GM21515 (cell line): ENCODE results near the gene N4BP3.
"Not testable (repeated sequence)": the region's sequence is repeated elsewhere in the genome, so short reads cannot be mapped to it uniquely, and the experiment has no call there.

Experiments
- ATAC-seq: cut with Tn5 transposase; IDR thresholded peaks from one replicate; pipeline ENCODE4 v1.9.1; 2021; ENCODE audit not compliant: unreplicated experiment

The N4BP3 gene

GRCh38 chr5:178113141-178113787 is at the start of gene N4BP3:
N4BP3 (plus strand) TSS chr5:178113532; CDS start chr5:178119584, 6,052 bp downstream.
- peak; percentile 61 for ATAC-seq

DNA sequence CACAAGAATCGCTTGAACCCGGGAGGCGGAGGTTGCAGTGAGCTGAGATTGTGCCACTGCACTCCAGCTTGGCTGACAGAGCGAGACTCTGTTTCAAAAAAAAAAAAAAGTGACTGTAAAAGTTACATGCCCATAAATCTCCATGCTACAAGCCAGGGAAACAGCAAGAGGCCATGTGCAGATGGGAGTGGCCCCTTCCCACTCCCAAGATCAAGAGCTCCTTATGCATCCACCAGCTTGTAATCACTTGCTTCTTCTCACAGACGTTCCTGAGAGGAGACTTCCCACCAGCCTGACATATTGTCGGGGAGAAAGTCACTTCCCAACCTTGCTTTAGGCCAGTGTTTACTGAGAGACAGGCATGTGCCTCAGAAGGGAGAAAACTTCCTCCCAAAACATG is 45.6 kb upstream of the N4BP3 start:
- no peak for ATAC-seq

- no peak for ATAC-seq
These were observed 45.0 kb upstream of the N4BP3 start for GRCh38 chr5:178068293-178068692.

DNA sequence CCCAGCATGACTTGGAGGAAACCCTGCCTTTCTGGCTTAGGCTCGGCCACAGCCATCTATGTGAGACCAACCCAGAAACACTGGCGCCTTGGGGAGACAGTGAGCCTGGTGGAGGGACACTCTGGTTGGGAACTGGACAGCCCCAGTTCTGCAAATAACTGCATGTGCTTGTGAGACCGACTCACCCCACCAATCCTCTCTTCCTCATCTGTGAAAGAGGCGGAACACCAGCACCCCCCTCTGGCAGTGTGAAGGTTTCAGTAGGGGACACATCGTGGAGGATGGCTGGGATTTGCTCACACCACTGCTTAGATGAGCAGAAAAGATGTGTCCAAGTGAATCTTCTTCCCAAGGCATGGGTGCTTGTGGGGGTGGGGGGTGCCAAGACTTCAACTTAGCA is 43.4 kb upstream of the N4BP3 start:
- no peak for ATAC-seq

DNA sequence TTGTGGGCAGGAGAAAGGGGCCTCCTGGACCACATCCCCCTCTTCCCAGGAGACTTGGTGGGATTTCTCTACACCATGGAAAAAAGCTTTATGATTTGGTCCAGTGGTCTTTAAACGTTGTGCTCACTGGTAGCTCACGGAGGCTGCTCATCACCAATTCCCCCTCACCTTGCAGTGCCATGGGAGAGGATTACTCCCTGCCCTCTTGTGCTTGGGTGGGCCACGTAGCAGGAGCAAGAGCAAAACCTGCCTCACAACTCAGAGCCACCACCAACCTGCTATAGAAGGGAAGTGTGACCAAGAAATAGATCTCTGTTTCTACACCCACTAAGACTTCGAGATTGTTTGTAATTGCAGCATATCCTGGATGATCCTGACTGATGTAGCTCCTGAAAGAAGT is 42.2 kb upstream of the N4BP3 start:
- ATAC-seq = no peak

DNA sequence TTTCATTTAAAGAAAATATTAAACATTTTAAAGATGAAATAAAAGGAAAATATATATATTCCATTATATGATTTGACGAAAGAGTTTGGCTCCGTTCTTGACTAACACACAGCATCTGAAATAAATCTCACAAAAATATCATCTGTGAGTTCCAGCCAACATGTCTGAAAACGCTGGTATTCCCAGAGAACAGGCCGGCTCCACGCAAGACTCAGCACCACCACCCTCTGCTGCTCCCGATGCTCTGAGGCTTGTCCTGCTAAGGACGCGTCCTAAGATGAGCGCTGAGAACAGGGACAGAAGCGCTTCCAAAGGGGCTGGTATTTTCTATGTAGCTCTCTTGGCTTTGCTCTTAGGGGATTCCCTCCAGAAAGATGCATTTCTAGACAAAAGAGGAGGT is 40.6 kb upstream of the N4BP3 start:
- no peak for ATAC-seq

- ATAC-seq = no peak
These were observed 38.9 kb upstream of the N4BP3 start for GRCh38 chr5:178074266-178074952.

DNA sequence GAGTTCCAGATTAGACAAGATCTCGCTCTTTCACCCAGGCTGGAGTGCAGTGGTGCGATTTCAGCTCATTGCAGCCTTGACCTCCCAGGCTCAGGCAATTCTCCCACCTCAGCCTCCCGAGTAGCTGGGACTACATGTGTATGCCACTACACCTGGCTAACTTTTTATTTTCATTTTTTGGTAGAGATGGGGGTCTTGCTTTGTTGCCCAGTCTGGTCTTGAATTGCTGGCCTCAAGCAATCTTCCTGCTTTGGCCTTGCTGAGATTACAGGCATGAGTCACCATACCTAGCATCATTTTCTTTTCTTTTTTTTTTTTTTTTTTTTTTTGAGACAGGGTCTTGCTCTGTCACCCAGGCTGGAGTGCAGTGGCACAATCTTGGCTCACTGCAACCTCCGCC is 36.4 kb upstream of the N4BP3 start:
- not testable (repeated sequence) for ATAC-seq

GRCh38 chr5:178077751-178078150 is 35.6 kb upstream of the N4BP3 start:
- ATAC-seq = no peak

DNA sequence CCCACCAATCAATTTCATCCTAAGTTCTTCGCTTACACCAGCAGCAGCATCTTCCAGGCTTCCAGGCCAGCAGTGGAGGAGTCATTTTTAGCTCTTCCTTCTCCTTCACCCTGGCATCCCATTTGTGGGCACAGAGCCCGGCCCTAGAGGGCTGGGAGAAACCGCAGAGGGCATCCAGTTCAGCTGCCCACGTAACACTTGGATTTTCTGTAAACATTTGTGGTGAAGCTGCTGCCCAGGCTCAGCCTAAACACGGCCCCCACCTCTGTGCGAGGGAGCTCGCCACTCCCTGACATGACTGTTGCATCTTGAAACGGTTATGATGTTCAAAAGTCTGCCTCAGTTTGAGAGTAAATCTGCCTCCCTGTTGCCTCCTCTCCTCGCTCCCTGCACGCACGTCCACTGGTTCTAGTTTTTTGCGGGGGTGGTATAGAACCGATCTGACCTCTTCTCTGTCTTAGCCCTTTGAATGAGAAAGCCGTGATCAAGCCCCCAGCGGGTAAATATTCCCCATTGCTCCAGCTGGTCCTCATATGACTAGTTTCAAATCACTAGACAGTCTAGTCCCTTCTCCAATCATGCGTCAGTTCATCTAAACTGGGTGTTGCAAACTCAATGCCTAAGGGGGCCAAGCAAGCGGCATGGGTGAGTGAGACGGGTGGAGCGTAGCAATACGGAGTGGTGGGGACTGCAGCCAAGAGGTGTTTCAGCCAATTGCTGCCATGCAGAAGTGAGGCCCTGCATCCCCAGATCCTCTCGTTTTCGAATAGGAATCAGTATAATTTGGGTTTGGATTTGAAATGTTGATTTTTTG is 34.9 kb upstream of the N4BP3 start:
- no peak for ATAC-seq

DNA sequence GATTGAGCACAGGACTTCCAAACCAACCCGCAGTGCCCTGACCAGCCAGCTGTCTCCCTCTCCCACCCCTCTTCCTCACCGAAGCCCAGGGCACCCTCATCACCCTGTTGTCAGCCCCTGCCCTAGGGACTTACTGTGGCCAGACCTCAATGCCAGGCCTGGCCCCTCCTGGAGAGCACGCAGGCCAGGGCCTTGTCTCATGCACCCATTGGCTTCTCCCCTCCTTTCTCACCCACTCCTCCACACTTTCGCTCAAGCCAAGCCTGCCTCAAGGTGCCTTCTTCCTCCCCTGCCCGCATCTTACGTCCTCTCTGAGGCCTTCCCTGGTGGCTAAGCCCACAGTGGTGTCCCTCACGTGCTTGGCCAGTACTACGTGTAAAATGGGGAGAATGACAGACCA is 33.3 kb upstream of the N4BP3 start:
- ATAC-seq = no peak

- ATAC-seq = no peak
These were observed 32.5 kb upstream of the N4BP3 start for GRCh38 chr5:178080618-178081410.

DNA sequence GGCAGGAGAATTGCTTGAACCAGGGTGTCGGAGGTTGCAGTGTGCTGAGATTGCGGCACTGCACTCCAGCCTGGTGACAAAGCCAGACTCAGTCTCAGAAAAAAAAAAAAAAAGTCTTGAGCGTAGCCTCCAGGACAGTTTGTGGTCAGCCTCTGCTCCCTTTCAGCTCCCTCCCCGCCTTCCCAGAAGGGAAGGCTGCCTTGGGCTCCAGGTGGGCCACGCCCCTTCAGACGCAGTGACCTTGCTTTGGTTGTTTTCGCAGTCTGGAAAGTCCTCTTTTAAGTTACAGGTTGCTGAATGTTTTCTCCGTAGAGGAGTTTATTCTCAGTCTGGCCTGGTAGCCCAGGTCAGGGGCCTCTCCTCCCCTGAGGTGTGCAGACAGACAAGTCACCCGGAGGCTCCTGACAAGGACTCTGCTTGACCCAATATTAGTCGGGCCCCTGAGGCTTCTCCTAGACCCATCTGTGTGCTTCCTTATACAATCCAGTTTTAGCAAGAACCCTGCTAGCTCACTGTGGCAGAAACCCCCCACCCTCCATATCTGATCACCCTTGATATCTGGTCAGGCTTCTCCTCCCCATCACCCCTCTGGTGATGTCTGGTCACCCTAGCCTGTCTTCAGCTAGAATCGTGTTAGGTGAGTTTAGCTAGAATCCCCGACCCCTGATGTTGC is 31.6 kb upstream of the N4BP3 start:
- ATAC-seq = no peak

GRCh38 chr5:178083922-178084321 is 29.4 kb upstream of the N4BP3 start:
- no peak for ATAC-seq

DNA sequence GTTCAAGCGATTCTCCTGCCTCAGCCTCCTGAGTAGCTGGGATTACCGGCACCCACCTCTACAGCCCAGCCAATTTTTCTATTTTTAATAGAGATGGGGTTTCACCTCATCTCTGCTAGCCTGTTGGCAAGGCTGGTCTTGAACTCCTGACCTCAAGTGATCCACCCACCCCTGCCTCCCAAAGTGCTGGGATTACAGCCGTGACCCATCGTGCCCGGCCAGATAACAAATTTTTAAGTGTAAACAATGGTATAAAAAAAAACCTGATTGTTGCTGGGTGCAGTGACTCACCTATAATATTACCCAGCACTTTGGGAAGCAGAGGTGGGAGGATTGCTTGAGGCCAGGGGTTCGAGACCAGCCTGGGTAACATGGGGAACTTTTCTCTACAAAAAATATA is 28.0 kb upstream of the N4BP3 start:
- no peak for ATAC-seq

GRCh38 chr5:178086266-178086665 is 27.1 kb upstream of the N4BP3 start:
- no peak for ATAC-seq

GRCh38 chr5:178087199-178087598 is 26.1 kb upstream of the N4BP3 start:
- not testable (repeated sequence) for ATAC-seq

DNA sequence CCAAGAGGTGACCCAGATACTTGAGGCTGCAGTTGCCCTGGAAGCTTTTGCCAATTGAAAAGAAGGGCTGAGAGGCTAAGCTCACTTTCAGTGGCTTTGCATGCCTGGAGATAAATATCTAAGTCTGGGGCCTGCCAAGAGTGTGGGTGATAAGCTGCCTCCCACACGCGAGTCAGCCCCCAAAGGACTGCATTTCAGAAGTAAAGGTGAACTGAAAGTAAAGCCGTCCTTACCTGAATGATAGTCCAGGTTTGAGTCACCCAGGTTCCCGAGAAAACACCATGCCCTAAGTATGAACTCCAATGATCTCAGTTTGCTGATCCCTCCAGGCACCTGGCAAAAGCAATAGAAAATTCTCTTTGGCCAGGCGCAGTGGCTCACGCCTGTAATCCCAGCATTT is 22.5 kb upstream of the N4BP3 start:
- no peak for ATAC-seq

DNA sequence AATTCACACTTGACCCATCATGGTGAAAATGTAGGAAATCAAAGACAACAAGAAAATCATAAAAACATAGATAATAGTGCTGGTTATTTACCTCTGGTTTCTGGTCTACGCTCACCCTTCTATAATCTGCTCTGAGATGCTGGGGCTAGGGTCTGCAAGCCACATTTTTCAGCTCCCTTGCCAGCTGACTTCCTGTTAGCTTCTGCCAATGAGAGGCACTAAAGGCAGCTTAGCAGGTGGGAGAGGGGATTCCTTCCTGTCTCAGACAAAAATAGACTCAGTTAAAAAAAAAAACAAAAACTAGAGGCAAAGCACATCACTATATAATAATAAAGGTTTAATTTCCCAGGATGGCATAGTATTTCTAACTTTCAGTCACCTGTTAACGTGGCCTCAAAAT is 20.2 kb upstream of the N4BP3 start:
- ATAC-seq = no peak

DNA sequence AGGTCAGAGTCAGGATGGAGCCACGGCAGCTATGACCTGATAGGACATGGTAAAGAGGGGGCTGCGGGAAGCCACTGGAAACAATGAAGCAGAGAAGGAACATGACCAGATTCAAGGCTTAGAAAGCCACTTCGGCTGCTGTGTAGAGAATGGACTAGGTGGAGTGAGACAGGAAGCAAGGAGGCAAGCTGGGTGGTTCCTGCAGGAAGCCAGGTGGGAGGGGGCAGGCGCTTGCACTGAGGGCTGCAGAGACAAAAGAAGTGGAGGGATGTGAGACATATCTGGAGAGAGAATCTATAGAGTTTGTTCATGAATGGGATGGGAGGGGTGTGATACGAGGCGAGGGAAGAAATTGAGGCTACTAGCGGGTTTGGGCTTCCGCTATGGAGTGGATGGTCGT is 19.0 kb upstream of the N4BP3 start:
- no peak for ATAC-seq

- no peak for ATAC-seq
These were observed 14.6 kb upstream of the N4BP3 start for GRCh38 chr5:178098685-178099084.
